HepG2 (cell line): ENCODE data around the gene ST6GALNAC3. TPM values are rescaled to one million over a fixed set of nuclear protein-coding genes. Genes with fewer than 3 reads are reported as not detected.

Source experiments
- ATAC-seq: fragments of 200-7000 bp; cut with Tn5 transposase; 3 replicates; pipeline ENCODE4 v1.9.1; 2020; ENCODE audit warnings: mild to moderate bottlenecking, moderate library complexity
- BruUV-seq: library from RNA; stranded (reverse); fragments of 400-500 nt; replicated peaks from 2 replicates; lab custom pipeline; 2021; lab: Mats Ljungman, UMichigan
- CTCF ChIA-PET: fragments of 300-600 bp; formaldehyde crosslinking; extraction: SDS; loops from one replicate; lab custom pipeline; 2021; ENCODE audit warnings: low total read pairs, inconsistent platforms, low intra/inter-chr PET ratio; lab: Yijun Ruan, JAX
- POLR2A ChIA-PET: fragments of 350-600 bp; sonication (Branson Sonifier 250); formaldehyde crosslinking; loops from one replicate; lab custom pipeline; 2020; ENCODE audit warnings: antibody characterized with exemption, inconsistent platforms; lab: Yijun Ruan, JAX
- DNase-seq: peaks from one replicate; pipeline ENCODE4 v3.0.0-alpha.2; 2015; ENCODE audit warnings: low spot score
- FAIRE-seq: peaks from 3 replicates; lab custom pipeline; 2011; peaks lifted over from hg19 to GRCh38; lab: Jason Lieb, UNC
- H2AFZ ChIP-seq: one replicate; pipeline ENCODE4 v1.6.1; 2011; ENCODE audit warnings: low read length, inconsistent platforms
- H3K27ac ChIP-seq: fragments of 300-600 bp; 3 replicates; pipeline ENCODE4 v1.8.0; 2011; ENCODE audit warnings: mixed run types, mild to moderate bottlenecking, mixed read lengths, low read length, inconsistent platforms; ENCODE audit not compliant: insufficient read depth; ENCODE audit errors: extremely low read length
- H3K27me3 ChIP-seq, 2 experiments: fragments of 200-600 bp in 1 of 2; 2 replicates in 1 of 2; 3 replicates in 1 of 2; pipeline versions ENCODE4 v1.6.0 to v1.8.0; 2011; ENCODE audit warnings: low read length in 2 of 2, mild to moderate bottlenecking in 2 of 2, moderate library complexity in 2 of 2, inconsistent platforms in 1 of 2; ENCODE audit not compliant: insufficient read depth in 2 of 2, control insufficient read depth in 1 of 2
- H3K36me3 ChIP-seq, 2 experiments: fragments of 200-600 bp in 1 of 2; replicated peaks in 1 of 2; 2 replicates in 1 of 2; 3 replicates in 1 of 2; pipeline versions ENCODE4 v1.5.1 to v1.8.0; 2011; ENCODE audit warnings: low read length in 2 of 2, inconsistent platforms in 1 of 2; ENCODE audit not compliant: insufficient read depth in 2 of 2, control insufficient read depth in 1 of 2
- H3K4me1 ChIP-seq: 2 replicates; pipeline ENCODE4 v1.5.1; 2012; ENCODE audit warnings: low read length, inconsistent platforms; ENCODE audit not compliant: insufficient read depth
- H3K4me2 ChIP-seq: 2 replicates; pipeline ENCODE4 v1.6.0; 2011; ENCODE audit warnings: low read depth, low read length, inconsistent platforms
- H3K4me3 ChIP-seq, 3 experiments: fragments of 200-600 bp in 1 of 3; sonication (generic), shearing (Covaris generic) in 1 of 3; replicated peaks in 1 of 3; 2 replicates each; pipeline ENCODE4 v1.5.1; 2011 to 2016; ENCODE audit warnings: low read length in 3 of 3, inconsistent platforms in 2 of 3, low read depth in 2 of 3, mild to moderate bottlenecking in 2 of 3, control low read depth in 1 of 3, mixed read lengths in 1 of 3; ENCODE audit not compliant: insufficient read depth in 1 of 3
- H3K79me2 ChIP-seq: one replicate; pipeline ENCODE4 v1.6.1; 2011; ENCODE audit warnings: low read length, inconsistent platforms; ENCODE audit not compliant: insufficient read depth
- H3K9ac ChIP-seq: 2 replicates; pipeline ENCODE4 v1.6.0; 2011; ENCODE audit warnings: mild to moderate bottlenecking, low read depth, low read length, inconsistent platforms; ENCODE audit not compliant: insufficient read depth
- H3K9me3 ChIP-seq: 2 replicates; pipeline ENCODE4 v1.5.1; 2012; ENCODE audit warnings: mild to moderate bottlenecking, low read length
- H4K20me1 ChIP-seq: 2 replicates; pipeline ENCODE4 v1.6.0; 2011; ENCODE audit warnings: inconsistent platforms, mild to moderate bottlenecking, low read length, moderate library complexity; ENCODE audit not compliant: insufficient read depth
- ARID3A ChIP-seq: IDR thresholded peaks from 2 replicates; pipeline ENCODE4 v1.6.1; 2012; ENCODE audit warnings: low read depth, low read length, improper control_type of control experiment
- GTF3A ChIP-seq: sonication (generic); formaldehyde crosslinking; conservative IDR thresholded peaks from 2 replicates; pipeline ENCODE4 v1.4.0; 2020; ENCODE audit warnings: mild to moderate bottlenecking, missing genetic modification reagents
- HIVEP1 ChIP-seq: sonication (generic); formaldehyde crosslinking; IDR thresholded peaks from 2 replicates; pipeline ENCODE4 v1.4.0; 2020; ENCODE audit warnings: mild to moderate bottlenecking, missing genetic modification reagents
- JUND ChIP-seq: sonication (generic); formaldehyde crosslinking; IDR thresholded peaks from 2 replicates; pipeline ENCODE4 v1.8.0; 2022; ENCODE audit warnings: mild to moderate bottlenecking, missing genetic modification reagents
- MEIS2 ChIP-seq: sonication (generic); formaldehyde crosslinking; IDR thresholded peaks from 2 replicates; pipeline ENCODE4 v1.9.0; 2021; ENCODE audit warnings: mild to moderate bottlenecking, missing genetic modification reagents
- MIER2 ChIP-seq: IDR thresholded peaks from 2 replicates; pipeline ENCODE4 v1.6.1; 2016; ENCODE audit warnings: missing biosample characterization, missing genetic modification reagents
- NR2F6 ChIP-seq, 2 experiments: IDR thresholded peaks; 2 replicates each; pipeline ENCODE4 v1.6.1; 2016; ENCODE audit warnings: antibody characterized with exemption in 1 of 2, mild to moderate bottlenecking in 1 of 2
- NR3C1 ChIP-seq: sonication (generic); formaldehyde crosslinking; IDR thresholded peaks from 2 replicates; pipeline ENCODE4 v1.4.0; 2020; ENCODE audit warnings: missing genetic modification reagents
- RARA ChIP-seq: IDR thresholded peaks from 2 replicates; pipeline ENCODE4 v1.6.1; 2016; ENCODE audit warnings: missing genetic modification reagents, missing compliant biosample characterization
- REL ChIP-seq: sonication (generic); formaldehyde crosslinking; conservative IDR thresholded peaks from 2 replicates; pipeline ENCODE4 v1.8.0; 2022; ENCODE audit warnings: mild to moderate bottlenecking, missing genetic modification reagents, moderate library complexity
- REXO4 ChIP-seq: sonication (generic); formaldehyde crosslinking; IDR thresholded peaks from 2 replicates; pipeline ENCODE4 v1.8.0; 2022; ENCODE audit warnings: missing genetic modification reagents, mild to moderate bottlenecking, borderline replicate concordance
- THAP11 ChIP-seq: IDR thresholded peaks from 2 replicates; pipeline ENCODE4 v1.6.1; 2016; ENCODE audit warnings: missing biosample characterization, missing genetic modification reagents
- ZMYM3 ChIP-seq: sonication (generic); formaldehyde crosslinking; IDR thresholded peaks from 2 replicates; pipeline ENCODE4 v1.5.1; 2020; ENCODE audit warnings: mild to moderate bottlenecking, missing genetic modification reagents
- ZNF136 ChIP-seq: sonication (generic); formaldehyde crosslinking; IDR thresholded peaks from 2 replicates; pipeline ENCODE4 v1.8.1; 2022; ENCODE audit warnings: low read depth, mild to moderate bottlenecking, moderate library complexity, missing genetic modification reagents
- ZNF547 ChIP-seq: sonication (generic); formaldehyde crosslinking; IDR thresholded peaks from 2 replicates; pipeline ENCODE4 v1.5.1; 2020; ENCODE audit warnings: mild to moderate bottlenecking, missing genetic modification reagents
- ZNF570 ChIP-seq: sonication (generic); formaldehyde crosslinking; IDR thresholded peaks from 2 replicates; pipeline ENCODE4 v1.4.0; 2020; ENCODE audit warnings: mild to moderate bottlenecking, missing genetic modification reagents, borderline replicate concordance
- ZNF770 ChIP-seq: sonication (generic); formaldehyde crosslinking; IDR thresholded peaks from 2 replicates; pipeline ENCODE4 v1.5.0; 2020; ENCODE audit warnings: mild to moderate bottlenecking, missing genetic modification reagents
- ZNF891 ChIP-seq: sonication (generic); formaldehyde crosslinking; IDR thresholded peaks from 2 replicates; pipeline ENCODE4 v1.5.0; 2020; ENCODE audit warnings: mild to moderate bottlenecking, missing genetic modification reagents
- ZZZ3 ChIP-seq: sonication (generic); formaldehyde crosslinking; IDR thresholded peaks from 2 replicates; pipeline ENCODE4 v1.4.0; 2020; ENCODE audit warnings: missing genetic modification reagents, mild to moderate bottlenecking, borderline replicate concordance
- WGBS: methylation state at CpG from one replicate; pipeline ENCODE4 v1.1.6; 2017; ENCODE audit warnings: low lambda C conversion rate; 5-methylcytosine and 5-hydroxymethylcytosine counted together
- in situ Hi-C: cut with HindIII; loops from 2 replicates; pipeline ENCODE4 v1.10.0; 2017; ENCODE audit warnings: low pct_unique_long_range_greater_than_20kb; ENCODE audit not compliant: extremely low pct_ligation_motif_present
- intact Hi-C: fragments of 100-400 bp; cut with micrococcal nuclease; formaldehyde crosslinking; loops from one replicate; pipeline ENCODE4 v1.10.0; 2022; ENCODE audit not compliant: unreplicated experiment
- polyA plus RNA-seq, 8 experiments: library from polyadenylated mRNA; depleted of rRNA in 3 of 8; stranded (reverse) in 7 of 8; unstranded in 1 of 8; fragments of >200 nt; fragmentation: Illumina TruSeq in 4 of 8; extraction: Trizol in 4 of 8; gene quantifications; 2 replicates each; pipeline versions ENCODE4 v1.2.1 to v1.2.3, GENCODE V29; 2011 to 2016; ENCODE audit warnings: low read depth in 4 of 8, missing spikeins in 1 of 8, mixed read lengths in 1 of 8; ENCODE audit not compliant: insufficient read depth in 1 of 8
- total RNA-seq, 5 experiments: library from RNA; depleted of rRNA; stranded (reverse); fragments of >200 nt; fragmentation: Illumina TruSeq; extraction: Trizol; gene quantifications; 2 replicates each; pipeline ENCODE4 v1.2.3, GENCODE V29; 2016; ENCODE audit warnings: low read depth in 1 of 5

The ST6GALNAC3 gene
- total and polyA plus RNA-seq, 2 of the 13 experiments (the other 11 are each of a cell fraction or from before 2014, with no cell fraction given) = not detected

- no peak for TF ChIP-seq ZNF547 (CRISPR knock-in tag)
- TF ChIP-seq ZNF891 (CRISPR knock-in tag) = no peak
- no peak for TF ChIP-seq MIER2 (CRISPR knock-in tag)
- no peak for TF ChIP-seq THAP11
- no peak for TF ChIP-seq JUND (CRISPR knock-in tag)
- TF ChIP-seq NR3C1 (CRISPR knock-in tag) = no peak
- TF ChIP-seq ZNF136 (CRISPR knock-in tag) = no peak
- no peak for TF ChIP-seq RARA
- no peak for TF ChIP-seq ZZZ3
- no peak for TF ChIP-seq GTF3A
- TF ChIP-seq REL (CRISPR knock-in tag) = no peak
- no peaks in the 10 kb centered on the region for H4K20me1 ChIP-seq
- no peak overlapping the region for H3K27ac ChIP-seq
- no peak overlapping the region for H3K4me2 ChIP-seq
- no peak overlapping the region for H2AFZ ChIP-seq
- no peaks in the 10 kb centered on the region for H3K79me2 ChIP-seq
- no peaks in the 10 kb centered on the region for H3K27me3 ChIP-seq
- H3K36me3 ChIP-seq = no peaks in the 10 kb centered on the region
- no peak overlapping the region for H3K9ac ChIP-seq
- ATAC-seq (no peak), FAIRE-seq (no peak), DNase-seq (no peak)
- H3K9me3 ChIP-seq = no peaks in the 10 kb centered on the region
- no TSS peak for BruUV-seq
- intact Hi-C loops = no loop called here
- in situ Hi-C loops = loop anchor here (25.0 kb wide), 1 partner anchor 801 kb away; no protein-coding TSS in a partner anchor
- ChIA-PET CTCF (no interaction called here), POLR2A (no interaction called here)
- H3K4me3 ChIP-seq = no peak overlapping the region
- H3K4me1 ChIP-seq = no peaks in the 10 kb centered on the region
Measured at GRCh38 chr1:76335882-76336281, 261.3 kb downstream of the ST6GALNAC3 start.

GRCh38 chr1:76336931-76337371, 262.4 kb downstream of the ST6GALNAC3 start:
- no peaks in the 10 kb centered on the region for H3K79me2 ChIP-seq
- DNase-seq = no peak
- H3K9ac ChIP-seq = no peak overlapping the region
- no peaks in the 10 kb centered on the region for H3K4me1 ChIP-seq
- H3K9me3 ChIP-seq = no peaks in the 10 kb centered on the region
- ChIA-PET CTCF (no interaction called here), POLR2A (no interaction called here)
- no peak for FAIRE-seq
- in situ Hi-C loops = loop anchor here (25.0 kb wide), 1 partner anchor 800 kb away; no protein-coding TSS in a partner anchor
- 41% methylated on average over 4 of the region's 8 CpGs for WGBS
- no peak overlapping the region for H2AFZ ChIP-seq
- no peaks in the 10 kb centered on the region for H4K20me1 ChIP-seq
- intact Hi-C loops = no loop called here
- no peak for ATAC-seq
- H3K36me3 ChIP-seq = no peaks in the 10 kb centered on the region
- no peak overlapping the region for H3K4me3 ChIP-seq
- no peaks in the 10 kb centered on the region for H3K27me3 ChIP-seq
- BruUV-seq = no TSS peak
- H3K4me2 ChIP-seq = no peak overlapping the region
- H3K27ac ChIP-seq = no peak overlapping the region
- TF ChIP-seq ARID3A (no peak), HIVEP1 (CRISPR knock-in tag) (no peak), NR2F6 (IDR thresholded peaks at IDR 0.05) (no peak), NR2F6 (CRISPR knock-in tag; IDR thresholded peaks at IDR 0.05) (no peak), MEIS2 (no peak), ZNF136 (CRISPR knock-in tag) (no peak), ZMYM3 (CRISPR knock-in tag) (no peak), REXO4 (no peak), ZNF770 (no peak), ZNF570 (CRISPR knock-in tag) (no peak)
